ENCODE results near the gene TOMM34. TPM values are rescaled to one million over a fixed set of nuclear protein-coding genes. Genes with fewer than 3 reads are reported as not detected.

Gene TOMM34
- total RNA-seq, 2 experiments from 2014 or later, result 5.6 to 5.9 TPM

GRCh38 chr20:44917399-44917798, 42.8 kb downstream of the TOMM34 start:
- no peaks in the 10 kb centered on the region for H3K27me3 ChIP-seq (ENCODE audit: control insufficient read depth in 1 of 2, insufficient read depth in 2 of 2, low read length in 2 of 2)
- H3K4me1 Mint-ChIP-seq (ENCODE audit: low read depth), result peaks cover 25% of the 10 kb centered on the region
- H3K9me3 Mint-ChIP-seq, result no peaks in the 10 kb centered on the region
- intact Hi-C loops (cut with DNase I, micrococcal nuclease), result no loop called here
- ChIA-PET POLR2A (interaction anchor here (1.4 kb wide), 1 partner anchor 32 kb away, joined by 3 read pairs; the partner anchor contains the start of gene YWHAB), CTCF (no interaction called here)
- peaks cover 3% of the 10 kb centered on the region for H3K4me1 ChIP-seq (ENCODE audit: insufficient read depth, low read length)
- no peak for TF ChIP-seq CTCF (IDR thresholded peaks at IDR 0.05)
- H3K4me3 ChIP-seq (ENCODE audit: low read length), result no peak overlapping the region
- no peaks in the 10 kb centered on the region for H3K9me3 ChIP-seq (ENCODE audit: control insufficient read depth in 1 of 2, insufficient read depth in 1 of 2, low read length in 2 of 2)
- H3K27ac ChIP-seq (ENCODE audit: low read depth in 1 of 2, low read length in 2 of 2), result no peak overlapping the region
- H3K36me3 Mint-ChIP-seq (ENCODE audit: low read depth), result peaks cover 11% of the 10 kb centered on the region
- H3K27me3 Mint-ChIP-seq, result no peaks in the 10 kb centered on the region
- no peak overlapping the region for H3K27ac Mint-ChIP-seq
- no peak for DNase-seq
- no peak overlapping the region for H3K4me3 Mint-ChIP-seq
- no peak for ATAC-seq (ENCODE audit: poor library complexity)
- H3K36me3 ChIP-seq (ENCODE audit: insufficient read depth, low read length), result peaks cover 12% of the 10 kb centered on the region

GRCh38 chr20:44916586-44916985, 43.6 kb downstream of the TOMM34 start:
- TF ChIP-seq CTCF (IDR thresholded peaks at IDR 0.05), result no peak
- ChIA-PET POLR2A (no interaction called here), CTCF (no interaction called here)
- peaks cover 3% of the 10 kb centered on the region for H3K4me1 ChIP-seq (ENCODE audit: insufficient read depth, low read length)
- H3K36me3 ChIP-seq (ENCODE audit: insufficient read depth, low read length), result peaks cover 8% of the 10 kb centered on the region
- no peak for ATAC-seq (ENCODE audit: poor library complexity)
- H3K4me3 ChIP-seq (ENCODE audit: low read length), result no peak overlapping the region
- Mint-ChIP-seq H3K27me3 (no peaks in the 10 kb centered on the region), H3K4me3 (no peak overlapping the region), H3K27ac (no peak overlapping the region), H3K9me3 (no peaks in the 10 kb centered on the region), H3K4me1 (ENCODE audit: low read depth) (peaks cover 26% of the 10 kb centered on the region), H3K36me3 (ENCODE audit: low read depth) (peaks cover 11% of the 10 kb centered on the region)
- intact Hi-C loops (cut with DNase I, micrococcal nuclease), result no loop called here
- H3K27me3 ChIP-seq (ENCODE audit: control insufficient read depth in 1 of 2, insufficient read depth in 2 of 2, low read length in 2 of 2), result no peaks in the 10 kb centered on the region
- no peak for DNase-seq
- no peaks in the 10 kb centered on the region for H3K9me3 ChIP-seq (ENCODE audit: control insufficient read depth in 1 of 2, insufficient read depth in 1 of 2, low read length in 2 of 2)
- H3K27ac ChIP-seq (ENCODE audit: low read depth in 1 of 2, low read length in 2 of 2), result no peak overlapping the region

- Histone ChIP-seq H3K4me3 (ENCODE audit: low read length) (no peak overlapping the region), H3K4me1 (ENCODE audit: insufficient read depth, low read length) (peaks cover 12% of the 10 kb centered on the region), H3K36me3 (ENCODE audit: insufficient read depth, low read length) (peaks cover 7% of the 10 kb centered on the region), H3K27me3 (ENCODE audit: control insufficient read depth in 1 of 2, insufficient read depth in 2 of 2, low read length in 2 of 2) (no peaks in the 10 kb centered on the region), H3K27ac (ENCODE audit: low read depth in 1 of 2, low read length in 2 of 2) (no peak overlapping the region), H3K9me3 (ENCODE audit: control insufficient read depth in 1 of 2, insufficient read depth in 1 of 2, low read length in 2 of 2) (no peaks in the 10 kb centered on the region)
- Mint-ChIP-seq H3K27me3 (no peaks in the 10 kb centered on the region), H3K36me3 (ENCODE audit: low read depth) (peaks cover 11% of the 10 kb centered on the region), H3K9me3 (no peaks in the 10 kb centered on the region), H3K27ac (peak overlapping the region; percentile 60), H3K4me3 (no peak overlapping the region), H3K4me1 (ENCODE audit: low read depth) (peaks cover 26% of the 10 kb centered on the region)
- DNase-seq (no peak), ATAC-seq (ENCODE audit: poor library complexity) (no peak)
- intact Hi-C loops (cut with DNase I, micrococcal nuclease), result loop anchor here in 1 of 2 experiments (5.0 kb wide), 2 partner anchors 47 to 177 kb away; partner anchors contain the start of gene TOMM34
- TF ChIP-seq CTCF (IDR thresholded peaks at IDR 0.05), result no peak
- ChIA-PET CTCF (interaction anchor here (1.4 kb wide), 1 partner anchor 27 kb away, joined by 3 read pairs; no protein-coding TSS in a partner anchor), POLR2A (no interaction called here)
Observed at GRCh38 chr20:44914924-44915323, 45.3 kb downstream of the TOMM34 start.

All from CD4-positive, alpha-beta T cell (primary cell).